GM12864 (cell line): Measurements from ENCODE around the gene FBXL3.
A peak's percentile ranks its signal among the peaks of the same experiment; 100 is the strongest.
"Not testable (repeated sequence)": the region's sequence is repeated elsewhere in the genome, so short reads cannot be mapped to it uniquely, and the experiment has no call there.

ENCODE experiments used
- DNase-seq: peaks from one replicate; pipeline ENCODE4 v3.0.0-alpha.2; 2011; ENCODE audit warnings: low read depth
- H3K4me3 ChIP-seq: 2 replicates; pipeline ENCODE4 v1.5.1; 2011; ENCODE audit warnings: mild to moderate bottlenecking, low read depth, low read length, control low read depth
- TF ChIP-seq, protein P1 (sequence below): IDR thresholded peaks from 2 replicates; pipeline ENCODE4 v1.5.1; 2011; ENCODE audit warnings: low read depth, mild to moderate bottlenecking, moderate library complexity, low read length, control low read depth, inconsistent platforms; ENCODE audit errors: missing control alignments

The FBXL3 gene

GRCh38 chr13:77014906-77015685 lies 11.9 kb downstream of the FBXL3 start:
- TF ChIP-seq, protein P1, sequence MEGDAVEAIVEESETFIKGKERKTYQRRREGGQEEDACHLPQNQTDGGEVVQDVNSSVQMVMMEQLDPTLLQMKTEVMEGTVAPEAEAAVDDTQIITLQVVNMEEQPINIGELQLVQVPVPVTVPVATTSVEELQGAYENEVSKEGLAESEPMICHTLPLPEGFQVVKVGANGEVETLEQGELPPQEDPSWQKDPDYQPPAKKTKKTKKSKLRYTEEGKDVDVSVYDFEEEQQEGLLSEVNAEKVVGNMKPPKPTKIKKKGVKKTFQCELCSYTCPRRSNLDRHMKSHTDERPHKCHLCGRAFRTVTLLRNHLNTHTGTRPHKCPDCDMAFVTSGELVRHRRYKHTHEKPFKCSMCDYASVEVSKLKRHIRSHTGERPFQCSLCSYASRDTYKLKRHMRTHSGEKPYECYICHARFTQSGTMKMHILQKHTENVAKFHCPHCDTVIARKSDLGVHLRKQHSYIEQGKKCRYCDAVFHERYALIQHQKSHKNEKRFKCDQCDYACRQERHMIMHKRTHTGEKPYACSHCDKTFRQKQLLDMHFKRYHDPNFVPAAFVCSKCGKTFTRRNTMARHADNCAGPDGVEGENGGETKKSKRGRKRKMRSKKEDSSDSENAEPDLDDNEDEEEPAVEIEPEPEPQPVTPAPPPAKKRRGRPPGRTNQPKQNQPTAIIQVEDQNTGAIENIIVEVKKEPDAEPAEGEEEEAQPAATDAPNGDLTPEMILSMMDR = no peak
- no peak overlapping the region for H3K4me3 ChIP-seq
- DNase-seq = no peak

GRCh38 chr13:77013853-77014542 lies 13.0 kb downstream of the FBXL3 start:
- TF ChIP-seq, protein P1 = no peak
- no peak for DNase-seq
- no peak overlapping the region for H3K4me3 ChIP-seq

GRCh38 chr13:77009719-77010118 lies 17.2 kb downstream of the FBXL3 start:
- not testable (repeated sequence) for DNase-seq, H3K4me3 ChIP-seq

DNA sequence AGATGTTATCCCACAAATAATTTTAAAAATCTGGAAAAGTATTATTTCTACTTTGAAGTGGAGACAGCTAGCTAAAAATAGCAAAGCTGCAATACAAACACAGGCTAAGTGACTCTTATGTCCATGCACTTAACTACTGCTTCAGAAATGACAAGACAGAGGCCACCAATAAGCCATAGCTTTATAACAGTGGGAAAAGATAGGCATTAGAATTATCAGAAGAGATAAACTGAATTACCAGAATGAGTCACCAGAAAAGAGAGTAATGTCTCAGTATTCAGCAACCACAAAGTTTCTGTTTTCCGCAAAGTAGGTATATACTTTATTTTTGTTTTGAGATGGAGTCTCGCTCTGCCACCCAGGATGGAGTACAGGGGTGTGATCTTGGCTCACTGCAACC lies 17.9 kb downstream of the FBXL3 start:
- TF ChIP-seq, protein P1 = no peak
- DNase-seq = no peak
- H3K4me3 ChIP-seq = no peak overlapping the region

DNA sequence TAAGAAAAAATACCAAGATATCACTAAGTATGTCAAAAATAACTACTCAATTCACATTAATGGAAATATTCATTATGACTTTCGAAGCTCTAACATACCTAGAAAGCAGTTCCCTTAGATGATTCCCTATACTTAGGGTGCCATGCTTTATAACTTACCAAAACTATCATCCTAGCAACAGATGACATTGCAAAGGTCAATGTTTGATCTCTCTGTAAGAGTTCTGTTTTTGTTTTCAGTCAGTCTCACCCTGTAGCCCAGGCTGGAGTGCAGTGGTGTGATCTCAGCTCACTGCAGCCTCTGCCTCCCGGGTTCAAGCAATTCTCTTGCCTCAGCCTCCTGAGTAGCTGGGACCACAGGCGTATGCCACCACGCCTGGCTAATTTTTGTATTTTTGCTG lies 18.6 kb downstream of the FBXL3 start:
- not testable (repeated sequence) for DNase-seq

DNA sequence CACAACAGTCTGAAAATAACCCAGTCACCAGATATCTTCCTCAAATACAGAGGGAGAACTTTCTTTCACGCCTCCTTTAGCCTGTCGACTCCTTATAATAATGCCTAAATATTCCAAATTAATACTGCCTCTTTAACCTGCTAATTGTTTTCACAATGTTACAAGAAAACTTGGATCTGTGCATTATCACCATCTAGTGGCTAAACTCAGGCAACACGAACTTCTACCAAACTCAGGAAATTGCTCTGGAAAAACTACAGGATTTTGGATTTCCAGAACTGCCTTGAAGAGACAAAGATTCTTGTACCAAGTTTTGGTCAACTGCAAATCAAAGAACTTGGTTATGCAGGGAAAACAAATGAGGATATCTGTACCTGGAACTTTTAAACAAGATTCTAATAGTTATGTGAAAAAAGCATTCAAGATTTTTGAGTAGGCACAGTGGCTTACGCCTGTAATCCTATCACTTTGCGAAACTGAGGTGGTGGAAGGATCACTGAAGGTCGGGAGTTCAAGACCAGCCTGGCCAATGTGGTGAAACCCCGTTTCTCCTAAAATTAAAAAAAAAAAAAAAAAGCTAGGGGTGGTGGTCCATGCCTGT lies 24.3 kb downstream of the FBXL3 start:
- no peak overlapping the region for H3K4me3 ChIP-seq
- no peak for DNase-seq
- TF ChIP-seq, protein P1 = peak; percentile 58

More for the DNA sequence above, 18.6 kb downstream of the FBXL3 start:
- H3K4me3 ChIP-seq = not testable (repeated sequence)

DNA sequence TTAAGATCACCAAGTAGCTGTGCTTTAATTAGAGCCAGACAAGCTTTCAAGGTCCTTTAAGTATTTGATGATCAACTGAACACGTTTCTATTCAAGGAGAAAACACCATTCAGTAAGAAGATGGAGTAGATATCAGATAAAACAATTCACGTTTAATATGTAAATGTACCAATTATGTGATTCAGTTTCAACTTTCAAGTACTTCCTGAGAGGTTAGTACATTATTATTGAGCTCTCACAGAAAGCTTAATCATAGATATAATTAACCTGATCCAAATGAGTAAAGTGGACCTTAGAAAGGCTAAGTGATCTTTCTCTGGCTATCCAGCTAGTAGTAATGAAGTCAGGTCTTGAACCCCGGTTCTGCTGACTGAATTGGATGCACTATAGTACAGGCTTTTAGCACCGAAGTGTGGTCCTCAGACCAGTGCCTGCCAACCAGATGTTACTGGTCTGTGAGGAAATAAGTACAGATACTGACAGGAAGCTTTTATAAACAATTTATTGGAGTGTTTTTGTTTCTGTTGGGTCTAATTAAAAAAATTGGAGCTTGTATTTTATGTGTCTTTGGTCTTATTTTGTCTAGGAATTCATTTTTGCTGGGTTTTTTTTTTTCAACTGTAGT lies 24.9 kb downstream of the FBXL3 start:
- TF ChIP-seq, protein P1 = no peak
- DNase-seq = no peak
- no peak overlapping the region for H3K4me3 ChIP-seq
